WERI-Rb-1 (cell line): ENCODE measurements around the gene PSMC4.
A peak's percentile ranks its signal among the peaks of the same experiment; 100 is the strongest.

Experiments used
- DNase-seq: peaks from one replicate; pipeline ENCODE4 v3.0.0-alpha.2; 2020
- H3K27ac ChIP-seq: fragments of 250-450 bp; sonication (Bioruptor Pico); 2 replicates; pipeline ENCODE4 v1.5.1; 2020; ENCODE audit warnings: mild to moderate bottlenecking, moderate library complexity
- H3K27me3 ChIP-seq: fragments of 250-450 bp; sonication (Bioruptor Pico); 2 replicates; pipeline ENCODE4 v1.5.1; 2021; ENCODE audit warnings: mild to moderate bottlenecking, low read depth, moderate library complexity; ENCODE audit not compliant: insufficient read depth, severe bottlenecking
- H3K36me3 ChIP-seq: fragments of 250-450 bp; sonication (Bioruptor Pico); 2 replicates; pipeline ENCODE4 v1.5.1; 2020; ENCODE audit warnings: mild to moderate bottlenecking, moderate library complexity
- H3K4me3 ChIP-seq: 2 replicates; pipeline ENCODE4 v1.5.1; 2011; ENCODE audit warnings: low read depth, mild to moderate bottlenecking, control low read depth, low read length
- H3K9me3 ChIP-seq: fragments of 250-450 bp; sonication (Bioruptor Pico); 2 replicates; pipeline ENCODE4 v1.5.1; 2021; ENCODE audit warnings: mild to moderate bottlenecking, moderate library complexity; ENCODE audit not compliant: severe bottlenecking
- CTCF ChIP-seq: IDR thresholded peaks from 2 replicates; pipeline ENCODE4 v1.5.1; 2011; ENCODE audit warnings: low read depth, mild to moderate bottlenecking, control low read depth, inconsistent platforms, low read length

Gene PSMC4

GRCh38 chr19:39963898-39964297 is 7.1 kb upstream of the PSMC4 start:
- no peaks in the 10 kb centered on the region for H3K9me3 ChIP-seq
- no peak for DNase-seq
- no peaks in the 10 kb centered on the region for H3K36me3 ChIP-seq
- no peak overlapping the region for H3K27ac ChIP-seq
- no peak for TF ChIP-seq CTCF
- H3K4me3 ChIP-seq = no peak overlapping the region
- peaks cover 10% of the 10 kb centered on the region for H3K27me3 ChIP-seq

DNA sequence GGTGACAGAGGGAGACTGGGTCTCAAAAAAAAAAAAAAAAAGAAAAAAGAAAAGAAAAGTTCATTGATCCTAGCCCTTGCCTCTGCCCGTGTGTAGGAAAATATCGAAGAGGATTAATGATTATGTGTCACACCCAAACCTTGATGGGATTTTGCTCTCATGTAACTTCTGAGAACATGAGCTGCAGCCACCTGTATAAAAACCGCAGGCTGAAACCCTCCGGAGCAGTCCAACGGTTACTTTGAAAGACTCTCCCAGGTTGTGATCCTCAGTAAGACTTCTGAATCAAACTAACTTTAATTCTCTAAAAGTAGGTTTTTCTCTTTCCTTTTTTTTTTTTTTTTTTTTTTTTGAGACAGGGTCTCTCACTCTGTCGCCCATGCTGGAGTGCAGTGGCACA is 4.3 kb upstream of the PSMC4 start:
- no peak overlapping the region for H3K27ac ChIP-seq
- no peaks in the 10 kb centered on the region for H3K36me3 ChIP-seq
- H3K27me3 ChIP-seq = peaks cover 3% of the 10 kb centered on the region
- no peak for TF ChIP-seq CTCF
- H3K4me3 ChIP-seq = no peak overlapping the region
- H3K9me3 ChIP-seq = no peaks in the 10 kb centered on the region
- DNase-seq = no peak

DNA sequence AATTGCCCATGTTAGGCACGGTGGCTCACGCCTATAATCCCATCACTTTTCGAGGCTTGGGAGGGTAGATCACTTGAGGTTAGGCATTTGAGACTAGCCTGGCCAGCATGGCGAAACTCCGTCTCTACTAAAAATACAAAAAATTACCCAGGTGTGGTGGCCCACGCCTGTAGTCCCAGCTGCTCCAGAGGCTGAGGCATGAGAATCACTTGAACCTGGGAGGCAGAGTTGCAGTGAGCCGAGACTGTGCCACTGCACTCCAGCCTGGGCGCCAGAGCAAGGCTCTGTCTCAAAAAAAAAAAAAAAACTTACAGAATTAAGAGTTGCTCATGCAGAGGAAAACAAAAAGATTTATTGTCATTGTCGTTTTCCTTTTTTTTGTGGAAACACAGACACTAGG is 3.4 kb upstream of the PSMC4 start:
- Histone ChIP-seq H3K27me3 (no peaks in the 10 kb centered on the region), H3K36me3 (peaks cover 6% of the 10 kb centered on the region), H3K27ac (no peak overlapping the region), H3K9me3 (no peaks in the 10 kb centered on the region), H3K4me3 (no peak overlapping the region)
- no peak for TF ChIP-seq CTCF
- DNase-seq = no peak

GRCh38 chr19:39968789-39969188 is 2.2 kb upstream of the PSMC4 start:
- Histone ChIP-seq H3K27ac (no peak overlapping the region), H3K4me3 (no peak overlapping the region), H3K36me3 (peaks cover 16% of the 10 kb centered on the region), H3K27me3 (no peaks in the 10 kb centered on the region), H3K9me3 (no peaks in the 10 kb centered on the region)
- DNase-seq = no peak
- TF ChIP-seq CTCF = no peak

DNA sequence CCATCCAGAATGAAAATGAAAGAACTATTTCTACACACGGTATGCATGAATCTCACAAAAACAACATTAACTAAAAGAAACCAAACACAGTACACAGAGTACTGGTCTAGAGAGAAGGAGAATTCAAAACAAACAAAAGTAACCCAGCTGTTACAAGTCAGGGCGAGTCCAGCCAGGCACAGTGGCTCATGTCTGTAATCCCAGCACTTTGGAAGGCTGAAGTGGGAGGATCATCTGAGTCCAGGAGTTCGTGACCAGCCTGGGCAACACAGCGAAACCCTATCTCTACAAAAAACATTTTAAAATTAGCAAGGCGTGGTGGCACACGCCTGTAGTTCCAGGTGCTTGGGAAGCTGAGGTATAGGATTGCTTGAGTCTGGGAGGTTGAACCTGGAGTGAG is 1.7 kb upstream of the PSMC4 start:
- no peak for TF ChIP-seq CTCF
- no peak overlapping the region for H3K4me3 ChIP-seq
- no peak overlapping the region for H3K27ac ChIP-seq
- no peaks in the 10 kb centered on the region for H3K27me3 ChIP-seq
- DNase-seq = no peak
- H3K9me3 ChIP-seq = no peaks in the 10 kb centered on the region
- peaks cover 21% of the 10 kb centered on the region for H3K36me3 ChIP-seq

DNA sequence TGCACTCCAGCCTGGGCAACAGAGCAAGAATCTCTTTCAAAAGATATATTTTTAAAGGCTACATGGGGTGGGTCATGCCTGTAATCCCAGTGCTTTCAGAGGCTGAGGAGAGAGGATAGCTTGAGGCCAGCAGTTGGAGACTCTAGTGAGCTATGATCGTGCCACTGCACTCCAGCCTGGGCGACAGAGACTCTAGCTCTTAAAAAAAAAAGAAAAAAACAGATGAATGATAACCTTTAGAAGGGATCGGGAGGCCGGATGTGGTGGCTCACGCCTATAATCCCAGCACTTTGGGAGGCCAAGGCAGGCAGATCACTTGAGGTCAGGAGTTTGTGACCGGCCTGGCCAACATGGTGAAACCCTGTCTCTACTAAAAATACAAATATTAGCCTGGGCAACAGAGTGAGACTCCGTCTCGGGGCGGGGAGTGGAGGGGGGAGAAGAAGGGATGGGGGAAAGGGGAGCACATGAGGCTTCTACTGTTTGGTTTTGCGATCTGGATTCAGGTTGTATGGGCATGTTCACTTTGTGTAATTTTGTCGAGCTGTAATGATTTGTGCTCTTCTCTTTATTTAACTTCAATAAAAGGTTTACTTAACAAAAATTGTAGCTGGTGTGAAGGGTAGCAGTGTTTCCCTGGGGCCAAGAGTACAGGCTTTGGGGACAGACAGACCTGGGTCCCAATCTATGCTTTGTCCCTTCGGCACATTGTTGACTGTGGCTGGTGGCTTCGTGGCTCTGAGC is 1.1 kb upstream of the PSMC4 start:
- peaks cover 27% of the 10 kb centered on the region for H3K36me3 ChIP-seq
- no peak for DNase-seq
- no peaks in the 10 kb centered on the region for H3K27me3 ChIP-seq
- H3K27ac ChIP-seq = peak overlapping the region; percentile 78
- H3K4me3 ChIP-seq = peak overlapping the region; percentile 62
- TF ChIP-seq CTCF = no peak
- H3K9me3 ChIP-seq = no peaks in the 10 kb centered on the region
